ENCODE results near the gene SSMEM1.
"Not testable (repeated sequence)": the region's sequence is repeated elsewhere in the genome, so short reads cannot be mapped to it uniquely, and the experiment has no call there.

SSMEM1 gene

DNA sequence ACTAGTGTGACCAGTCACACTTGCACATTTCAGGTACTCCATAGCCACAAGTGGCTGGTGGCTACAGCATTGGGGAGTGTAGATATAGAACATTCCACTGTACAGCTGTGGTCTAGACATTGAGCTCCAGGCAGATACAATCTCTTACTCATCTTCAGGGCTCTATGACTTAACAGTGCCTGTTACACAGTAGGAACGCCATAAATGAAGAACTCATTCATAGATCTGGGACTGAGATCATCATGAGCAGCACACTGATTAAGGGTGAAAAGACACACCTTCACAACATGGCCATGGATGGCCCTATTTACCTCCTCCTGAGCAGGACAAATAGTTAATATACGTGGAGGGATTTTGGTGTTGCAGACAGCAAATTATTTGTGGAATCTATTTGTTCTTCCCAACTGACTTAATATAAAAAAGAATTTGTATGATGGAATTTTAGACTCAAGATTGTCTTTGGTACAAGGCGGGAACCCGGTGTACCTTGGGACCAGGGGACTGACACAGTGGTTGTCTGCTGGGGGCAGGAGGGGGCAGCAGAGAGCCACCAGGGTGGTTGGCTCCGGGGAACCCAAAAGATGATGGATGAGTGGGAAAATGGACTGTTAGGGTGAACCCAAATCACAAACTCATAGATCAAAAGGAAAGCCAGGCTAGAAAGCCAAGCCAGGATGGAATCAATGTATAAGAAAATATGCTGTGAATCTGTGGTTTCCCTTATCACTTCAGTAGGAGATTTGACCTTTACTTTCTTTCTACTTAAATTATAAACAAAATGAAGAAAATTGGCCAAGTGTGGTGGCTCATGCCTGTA is 34.7 kb downstream of the SSMEM1 start:
- in situ Hi-C loops (cut with HindIII; ENCODE audit: low pct_unique_long_range_greater_than_20kb, low sequenced_read_pairs): no loop called here
- DNase-seq (ENCODE audit: low read depth in 1 of 2, low spot score in 1 of 2): peak; percentile 10 to 39
- TF ChIP-seq JUND (IDR thresholded peaks at IDR 0.05; ENCODE audit: low read depth): no peak

DNA sequence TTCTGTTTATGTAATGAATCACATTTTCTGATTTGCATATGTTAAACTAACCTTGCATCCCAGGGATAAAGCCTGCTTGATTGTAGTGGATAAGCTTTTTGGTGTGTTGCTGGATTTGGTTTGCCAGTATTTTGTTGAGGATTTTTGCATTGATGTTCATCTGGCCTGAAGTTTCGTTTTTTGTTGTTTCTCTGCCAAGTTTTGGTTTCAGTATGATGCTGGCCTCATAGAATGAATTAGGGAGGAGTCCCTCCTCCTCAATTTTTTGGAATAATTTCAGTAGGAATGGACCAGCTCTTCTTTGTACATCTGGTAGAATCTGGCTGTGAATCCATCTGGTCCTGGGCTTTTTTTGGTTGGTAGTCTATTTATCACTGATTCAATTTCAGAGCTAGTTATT is 35.8 kb downstream of the SSMEM1 start:
- in situ Hi-C loops (cut with HindIII; ENCODE audit: low pct_unique_long_range_greater_than_20kb, low sequenced_read_pairs); DNase-seq (ENCODE audit: low read depth in 1 of 2, low spot score in 1 of 2): not testable (repeated sequence)

DNA sequence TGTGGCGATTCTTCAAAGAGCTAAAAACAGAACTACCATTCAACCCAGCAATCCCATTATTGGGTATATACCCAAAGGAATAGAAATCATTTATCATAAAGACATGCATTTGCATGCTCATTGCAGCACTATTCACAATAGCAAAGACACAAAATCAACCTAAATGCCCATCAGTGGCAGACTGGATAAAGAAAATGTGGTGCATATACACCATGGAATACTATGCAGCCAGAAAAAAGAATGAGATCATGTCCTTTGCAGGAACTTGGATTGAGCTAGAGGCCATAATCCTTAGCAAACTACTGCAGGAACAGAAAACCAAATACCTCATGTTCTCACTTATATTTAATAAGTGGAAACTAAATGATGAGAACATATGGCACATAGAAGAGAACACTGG is 38.8 kb downstream of the SSMEM1 start:
- DNase-seq (ENCODE audit: low read depth in 1 of 2, low spot score in 1 of 2); in situ Hi-C loops (cut with HindIII; ENCODE audit: low pct_unique_long_range_greater_than_20kb, low sequenced_read_pairs): not testable (repeated sequence)

DNA sequence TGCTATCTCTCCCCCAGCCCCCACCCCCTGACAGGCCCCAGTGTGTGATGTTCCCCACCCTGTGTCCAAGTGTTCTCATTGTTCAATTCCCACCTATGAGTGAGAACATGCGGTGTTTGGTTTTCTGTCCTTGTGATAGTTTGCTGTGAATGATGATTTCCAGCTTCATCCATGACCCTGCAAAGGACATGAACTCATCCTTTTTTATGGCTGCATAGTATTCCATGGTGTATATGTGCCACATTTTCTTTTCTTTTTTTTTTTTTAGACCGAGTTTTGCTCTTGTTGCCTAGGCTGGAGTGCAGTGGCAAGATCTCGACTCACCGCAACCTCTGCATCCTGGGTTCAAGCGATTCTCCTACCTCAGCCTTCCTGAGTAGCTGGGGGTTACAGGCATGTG is 41.2 kb downstream of the SSMEM1 start:
- DNase-seq (ENCODE audit: low read depth in 1 of 2, low spot score in 1 of 2); in situ Hi-C loops (cut with HindIII; ENCODE audit: low pct_unique_long_range_greater_than_20kb, low sequenced_read_pairs): not testable (repeated sequence)

DNA sequence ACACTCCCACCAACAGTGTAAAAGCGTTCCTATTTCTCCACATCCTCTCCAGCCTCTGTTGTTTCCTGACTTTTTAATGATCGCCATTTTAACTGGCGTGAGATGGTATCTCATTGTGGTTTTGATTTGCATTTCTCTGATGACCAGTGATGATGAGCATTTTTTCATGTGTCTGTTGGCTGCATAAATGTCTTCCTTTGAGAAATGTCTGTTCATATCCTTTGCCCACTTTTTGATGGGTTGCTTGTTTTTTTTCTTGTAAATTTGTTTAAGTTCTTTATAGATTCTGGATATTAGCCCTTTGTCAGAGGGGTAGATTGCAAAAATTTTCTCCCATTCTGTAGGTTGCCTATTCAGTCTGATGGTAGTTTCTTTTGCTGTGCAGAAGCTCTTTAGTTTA is 42.0 kb downstream of the SSMEM1 start:
- in situ Hi-C loops (cut with HindIII; ENCODE audit: low pct_unique_long_range_greater_than_20kb, low sequenced_read_pairs): not testable (repeated sequence)

DNA sequence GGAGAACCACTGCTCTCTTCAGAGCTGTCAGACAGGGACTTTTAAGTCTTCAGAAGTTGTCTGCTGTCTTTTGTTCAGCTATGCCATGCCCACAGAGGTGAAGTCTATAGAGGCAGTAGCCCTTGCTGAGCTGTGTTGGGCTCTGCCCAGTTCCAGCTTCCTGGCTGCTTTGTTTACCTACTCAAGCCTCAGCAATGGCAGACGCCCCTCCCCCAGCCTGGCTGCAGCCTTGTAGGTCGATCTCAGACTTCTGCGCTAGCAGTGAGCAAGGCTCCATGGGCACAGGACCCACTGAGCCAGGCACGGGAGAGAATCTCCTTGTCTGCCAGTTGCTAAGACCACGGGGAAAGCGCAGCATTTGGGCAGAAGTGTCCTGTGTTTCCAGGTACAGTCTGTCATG is 46.9 kb downstream of the SSMEM1 start:
- in situ Hi-C loops (cut with HindIII; ENCODE audit: low pct_unique_long_range_greater_than_20kb, low sequenced_read_pairs): no loop called here
- no peak for DNase-seq (ENCODE audit: low read depth in 1 of 2, low spot score in 1 of 2)
- TF ChIP-seq JUND (IDR thresholded peaks at IDR 0.05; ENCODE audit: low read depth): no peak

More for the DNA sequence above, 42.0 kb downstream of the SSMEM1 start:
- DNase-seq (ENCODE audit: low read depth in 1 of 2, low spot score in 1 of 2): not testable (repeated sequence)

DNA sequence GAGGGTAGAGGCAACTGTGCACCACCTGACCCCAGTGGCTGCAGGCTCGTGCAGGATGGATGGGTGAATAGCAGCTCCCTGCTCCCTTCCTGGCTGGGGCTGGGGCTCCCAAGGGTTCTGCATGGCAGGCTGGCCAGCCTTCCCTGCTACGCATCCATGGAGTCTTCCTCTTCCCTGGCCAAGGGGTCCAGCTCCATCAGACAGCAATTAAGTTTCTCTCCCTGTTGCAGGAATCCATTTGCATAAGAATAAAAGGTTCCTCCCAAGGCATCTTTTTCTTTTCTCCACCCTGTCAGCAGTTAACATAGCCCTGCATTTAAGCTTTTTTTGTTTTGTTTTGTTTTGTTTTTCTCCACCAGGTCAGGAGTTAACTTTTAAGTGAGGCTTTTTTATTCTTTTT is 49.0 kb downstream of the SSMEM1 start:
- no peak for TF ChIP-seq JUND (IDR thresholded peaks at IDR 0.05; ENCODE audit: low read depth)
- DNase-seq (ENCODE audit: low read depth in 1 of 2, low spot score in 1 of 2): no peak
- in situ Hi-C loops (cut with HindIII; ENCODE audit: low pct_unique_long_range_greater_than_20kb, low sequenced_read_pairs): no loop called here

DNA sequence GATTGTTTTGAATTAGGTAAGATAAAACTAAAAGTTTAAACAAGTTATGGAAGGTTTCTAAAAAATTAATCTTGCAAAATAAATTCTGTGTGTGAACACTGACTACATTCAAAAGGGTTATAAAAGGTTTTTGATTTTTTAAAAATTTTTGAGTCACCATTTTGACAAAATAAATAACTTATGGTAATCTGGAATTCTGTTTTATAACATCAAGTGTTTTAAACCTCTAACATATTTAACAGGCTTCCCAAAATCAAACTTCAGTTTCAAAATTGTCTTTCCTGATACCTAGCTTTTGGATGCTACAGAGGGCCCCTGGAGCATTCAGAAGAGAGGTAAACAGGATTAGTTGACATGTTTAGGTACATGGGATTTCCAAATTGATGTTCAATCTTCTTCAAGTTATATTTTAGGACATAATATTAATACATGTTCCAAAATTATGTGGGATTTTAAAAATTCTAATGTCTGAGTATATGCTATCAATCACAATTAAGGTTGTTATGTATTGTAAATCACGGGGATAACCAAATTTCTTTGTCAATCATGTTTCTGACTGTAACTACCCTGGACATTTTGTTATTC is 50.9 kb downstream of the SSMEM1 start:
- no peak for DNase-seq (ENCODE audit: low read depth in 1 of 2, low spot score in 1 of 2)
- TF ChIP-seq JUND (IDR thresholded peaks at IDR 0.05; ENCODE audit: low read depth): no peak
- in situ Hi-C loops (cut with HindIII; ENCODE audit: low pct_unique_long_range_greater_than_20kb, low sequenced_read_pairs): no loop called here

DNA sequence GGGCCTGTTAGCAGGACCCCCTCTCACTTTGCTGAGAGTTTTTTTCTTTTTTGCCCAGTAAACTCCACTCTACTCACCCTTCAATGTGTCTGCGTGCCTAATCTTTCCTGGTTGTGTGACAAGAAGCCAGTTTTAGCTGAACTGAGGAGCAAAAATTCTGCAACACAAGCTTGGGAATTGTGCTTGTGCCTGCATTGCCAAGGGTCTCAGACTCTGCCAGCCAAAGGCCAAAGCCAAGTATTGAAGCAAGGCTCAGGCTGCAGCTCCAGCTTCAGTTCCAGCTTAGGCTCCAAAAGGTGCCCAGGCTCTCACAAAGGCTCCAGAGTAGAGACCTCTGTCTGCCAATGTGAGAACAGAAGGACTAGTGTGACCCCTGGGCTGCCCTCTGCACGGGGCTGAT is 54.8 kb downstream of the SSMEM1 start:
- DNase-seq (ENCODE audit: low read depth in 1 of 2, low spot score in 1 of 2): no peak
- in situ Hi-C loops (cut with HindIII; ENCODE audit: low pct_unique_long_range_greater_than_20kb, low sequenced_read_pairs): no loop called here
- no peak for TF ChIP-seq JUND (IDR thresholded peaks at IDR 0.05; ENCODE audit: low read depth)

DNA sequence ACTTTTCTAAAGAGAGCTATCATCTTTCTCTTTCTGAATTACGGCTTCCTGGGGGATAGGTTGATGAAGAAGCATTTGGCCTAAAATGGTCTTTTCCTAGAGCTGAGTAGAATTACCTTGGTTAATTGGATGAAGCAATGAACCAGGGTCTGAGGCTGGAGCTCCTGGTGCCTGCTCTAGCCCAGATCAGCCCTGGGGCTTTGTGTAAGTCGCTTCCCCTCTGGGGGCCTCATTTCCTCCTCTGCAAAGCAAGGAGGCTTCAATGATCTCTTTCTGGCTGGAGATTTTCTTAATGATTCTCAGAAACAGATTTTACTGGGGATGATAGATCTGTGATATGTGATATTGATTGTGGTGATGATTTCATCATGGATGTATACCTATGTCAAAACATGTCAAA is 55.5 kb downstream of the SSMEM1 start:
- DNase-seq (ENCODE audit: low read depth in 1 of 2, low spot score in 1 of 2): no peak
- in situ Hi-C loops (cut with HindIII; ENCODE audit: low pct_unique_long_range_greater_than_20kb, low sequenced_read_pairs): no loop called here
- TF ChIP-seq JUND (IDR thresholded peaks at IDR 0.05; ENCODE audit: low read depth): no peak
